Non-pigmented ciliary epithelial cell (primary cell): ENCODE results near the gene PKD2L1.
A peak's percentile ranks its signal among the peaks of the same experiment; 100 is the strongest.
"Not testable (repeated sequence)": the region's sequence is repeated elsewhere in the genome, so short reads cannot be mapped to it uniquely, and the experiment has no call there.

ENCODE experiments used
- DNase-seq: peaks from one replicate; pipeline ENCODE4 v3.0.0-alpha.2; 2010; ENCODE audit warnings: low read depth

Gene PKD2L1

GRCh38 chr10:100330079-100330478 lies at the start of gene PKD2L1:
PKD2L1 (minus strand) TSS chr10:100330228; CDS start chr10:100330103, 125 bp downstream.
- DNase-seq: no peak

GRCh38 chr10:100377830-100378229 lies 47.8 kb upstream of the PKD2L1 start:
- no peak for DNase-seq

GRCh38 chr10:100376656-100377055 lies 46.6 kb upstream of the PKD2L1 start:
- not testable (repeated sequence) for DNase-seq

- not testable (repeated sequence) for DNase-seq
Measured at GRCh38 chr10:100374677-100375353, 44.8 kb upstream of the PKD2L1 start.

- no peak for DNase-seq
Measured at GRCh38 chr10:100374200-100374655, 44.2 kb upstream of the PKD2L1 start.

- peak; percentile 99 for DNase-seq
Measured at GRCh38 chr10:100373298-100374199, 43.5 kb upstream of the PKD2L1 start.

- no peak for DNase-seq
Measured at GRCh38 chr10:100372415-100373297, 42.6 kb upstream of the PKD2L1 start.

GRCh38 chr10:100371482-100372027 lies 41.5 kb upstream of the PKD2L1 start:
- DNase-seq: no peak

GRCh38 chr10:100370714-100371481 lies 40.9 kb upstream of the PKD2L1 start:
- peak; percentile 46 for DNase-seq

- no peak for DNase-seq
Measured at GRCh38 chr10:100368721-100369120, 38.7 kb upstream of the PKD2L1 start.

GRCh38 chr10:100364735-100365391 lies 34.8 kb upstream of the PKD2L1 start:
- DNase-seq: no peak

- DNase-seq: no peak
Measured at GRCh38 chr10:100364175-100364574, 34.1 kb upstream of the PKD2L1 start.

GRCh38 chr10:100362570-100363496 lies 32.8 kb upstream of the PKD2L1 start:
- DNase-seq: no peak

- DNase-seq: no peak
Measured at GRCh38 chr10:100360234-100360633, 30.2 kb upstream of the PKD2L1 start.

GRCh38 chr10:100359529-100360150 lies 29.6 kb upstream of the PKD2L1 start:
- DNase-seq: no peak

GRCh38 chr10:100359030-100359432 lies 29.0 kb upstream of the PKD2L1 start:
- no peak for DNase-seq

GRCh38 chr10:100357059-100357858 lies 27.2 kb upstream of the PKD2L1 start:
- no peak for DNase-seq
